ENCODE measurements around the gene HELQ.
"Not testable (repeated sequence)": the region's sequence is repeated elsewhere in the genome, so short reads cannot be mapped to it uniquely, and the experiment has no call there.

HELQ gene

DNA sequence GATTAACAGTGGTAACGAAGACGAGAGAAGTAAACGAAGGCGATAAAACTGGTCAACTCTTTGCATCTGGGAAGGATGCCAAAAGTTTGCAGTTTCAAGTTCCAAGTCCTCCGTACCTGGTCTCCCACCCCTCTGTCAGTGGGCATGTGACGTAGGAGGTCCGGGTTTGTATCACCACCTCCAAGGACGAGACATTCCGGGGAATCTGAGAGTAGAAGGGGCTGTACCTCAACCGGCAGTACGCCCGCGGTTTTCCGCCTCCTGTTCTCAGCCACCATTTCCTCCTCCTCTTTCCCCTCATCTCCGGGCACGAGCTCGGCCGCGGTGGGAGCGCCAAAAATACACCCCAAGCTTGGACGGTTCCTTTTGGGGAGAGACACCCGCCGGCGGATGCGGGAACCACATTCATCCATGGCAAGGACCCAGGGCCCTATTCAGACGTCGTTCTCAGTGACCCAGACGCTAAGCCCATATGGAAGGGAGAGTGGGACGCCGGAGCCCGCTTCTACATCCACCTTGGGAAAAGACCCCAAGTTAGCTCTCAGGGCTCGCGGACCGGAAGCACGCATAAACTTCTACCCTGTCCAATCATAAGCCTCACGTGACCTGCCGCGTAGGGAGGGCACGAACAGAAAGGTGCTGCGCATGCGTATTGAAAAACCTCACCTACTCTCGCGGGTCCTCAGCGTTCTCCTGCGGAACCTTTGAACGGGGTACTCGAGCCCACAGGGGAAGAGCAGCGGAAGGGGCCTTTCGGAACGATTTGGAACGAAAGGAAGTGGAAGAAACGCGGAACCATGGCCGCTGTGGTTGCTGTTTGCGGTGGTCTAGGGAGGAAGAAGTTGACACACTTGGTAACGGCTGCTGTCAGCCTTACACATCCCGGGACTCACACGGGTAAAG lies at the start of gene HELQ, which contains the start of gene MRPS18C:
TSS of gene HELQ (minus strand) at position 543 of the 903 bp plus-strand sequence. CDS start at position 413, 130 bp downstream.
TSS of gene MRPS18C (plus strand) at position 778 of the 903 bp plus-strand sequence. CDS start at position 798, 20 bp downstream.
- peak; percentile 85 to 91 for DNase-seq (ENCODE audit: low read depth in 2 of 2)

- no peak for DNase-seq (ENCODE audit: low read depth in 2 of 2)
These were observed 49.4 kb upstream of the HELQ start for GRCh38 chr4:83504996-83505395.

GRCh38 chr4:83504503-83504902 lies 48.9 kb upstream of the HELQ start:
- DNase-seq (ENCODE audit: low read depth in 2 of 2) = no peak

GRCh38 chr4:83503974-83504373 lies 48.4 kb upstream of the HELQ start:
- no peak for DNase-seq (ENCODE audit: low read depth in 2 of 2)

- not testable (repeated sequence) for DNase-seq (ENCODE audit: low read depth in 2 of 2)
These were observed 46.0 kb upstream of the HELQ start for GRCh38 chr4:83501671-83502070.

DNA sequence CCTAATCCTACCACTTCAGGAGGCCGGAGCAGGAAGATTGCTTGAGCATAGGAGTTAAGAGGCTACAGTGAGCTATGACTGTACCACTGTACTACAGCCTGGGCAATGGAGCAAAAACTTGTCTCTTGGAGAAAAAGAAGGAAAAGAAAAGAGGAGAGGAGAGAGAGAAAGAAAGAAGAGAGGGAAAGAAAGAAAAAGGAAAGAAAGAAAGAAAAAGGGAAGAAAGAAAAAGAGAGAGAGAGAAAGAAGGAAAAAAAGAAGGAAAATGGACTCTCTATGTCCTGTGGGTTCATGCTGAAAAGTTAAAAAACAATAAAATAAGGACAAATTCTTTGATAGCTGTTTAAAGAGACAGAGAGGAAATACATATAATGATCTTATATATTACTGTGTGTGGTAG lies 42.6 kb upstream of the HELQ start:
- DNase-seq (ENCODE audit: low read depth in 2 of 2) = no peak

DNA sequence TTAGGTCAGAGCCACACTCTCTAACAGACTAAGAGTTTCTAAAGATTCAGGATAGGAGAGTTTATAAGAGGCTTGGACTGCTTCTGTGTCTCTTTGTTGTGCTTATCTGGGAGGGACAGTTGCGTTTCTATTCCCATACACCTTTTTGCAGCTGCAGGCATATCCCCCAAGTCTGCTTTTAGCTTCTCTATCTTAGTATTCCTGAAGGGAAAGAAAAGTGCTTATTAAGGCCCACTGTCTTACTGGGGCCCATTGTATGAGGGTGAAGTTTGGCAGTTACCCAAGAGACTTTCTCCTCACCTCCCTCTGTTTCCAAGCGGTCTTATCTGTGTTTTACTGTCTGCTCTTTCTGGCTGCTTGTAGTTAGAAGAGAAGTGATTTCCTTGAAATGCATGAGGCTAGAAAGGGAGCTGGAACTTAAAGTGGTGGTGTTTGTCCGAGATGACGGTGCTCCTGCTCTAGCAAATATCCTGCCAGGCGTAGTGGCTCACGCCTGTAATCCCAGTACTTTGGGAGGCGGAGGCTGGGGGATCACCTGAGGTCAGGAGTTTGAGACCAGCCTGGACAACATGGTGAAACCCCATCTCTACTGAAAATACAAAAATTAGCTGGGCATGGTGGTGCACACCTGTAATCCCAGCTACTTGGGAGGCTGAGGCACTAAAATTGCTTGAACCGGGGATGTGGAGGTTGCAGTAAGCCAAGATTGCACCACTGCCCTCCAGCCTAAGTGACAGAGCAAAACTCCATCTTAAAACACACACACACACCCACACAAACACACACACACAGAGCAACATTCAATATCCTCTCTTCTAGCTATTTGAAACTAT lies 40.7 kb upstream of the HELQ start:
- DNase-seq (ENCODE audit: low read depth in 2 of 2) = not testable (repeated sequence)

DNA sequence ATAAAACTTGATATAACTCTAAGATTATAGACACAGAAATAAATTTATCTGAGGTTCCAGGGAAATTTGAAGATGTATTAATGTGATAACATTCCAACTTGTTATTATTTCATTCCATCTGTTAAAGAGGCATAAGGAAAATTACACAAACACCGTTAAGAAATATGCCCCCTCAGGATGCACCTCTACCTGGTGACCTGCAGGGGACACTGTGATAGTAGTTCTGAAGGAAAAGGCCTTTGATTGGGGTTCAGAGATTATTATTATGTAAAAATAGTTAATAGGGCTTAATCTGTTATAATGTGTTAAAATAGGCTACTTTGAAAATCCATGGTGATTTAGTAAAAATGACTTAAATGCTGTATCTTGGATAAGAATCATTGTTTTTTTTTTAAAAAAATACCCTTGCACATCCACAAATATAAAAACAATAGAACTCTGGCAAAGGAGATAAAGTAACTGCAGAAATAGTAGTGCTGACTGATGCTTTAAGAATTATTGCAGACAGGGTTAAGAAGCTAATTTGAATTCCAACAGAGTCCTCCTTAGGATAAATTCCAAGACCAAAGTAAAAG lies 35.3 kb upstream of the HELQ start:
- no peak for DNase-seq (ENCODE audit: low read depth in 2 of 2)

DNA sequence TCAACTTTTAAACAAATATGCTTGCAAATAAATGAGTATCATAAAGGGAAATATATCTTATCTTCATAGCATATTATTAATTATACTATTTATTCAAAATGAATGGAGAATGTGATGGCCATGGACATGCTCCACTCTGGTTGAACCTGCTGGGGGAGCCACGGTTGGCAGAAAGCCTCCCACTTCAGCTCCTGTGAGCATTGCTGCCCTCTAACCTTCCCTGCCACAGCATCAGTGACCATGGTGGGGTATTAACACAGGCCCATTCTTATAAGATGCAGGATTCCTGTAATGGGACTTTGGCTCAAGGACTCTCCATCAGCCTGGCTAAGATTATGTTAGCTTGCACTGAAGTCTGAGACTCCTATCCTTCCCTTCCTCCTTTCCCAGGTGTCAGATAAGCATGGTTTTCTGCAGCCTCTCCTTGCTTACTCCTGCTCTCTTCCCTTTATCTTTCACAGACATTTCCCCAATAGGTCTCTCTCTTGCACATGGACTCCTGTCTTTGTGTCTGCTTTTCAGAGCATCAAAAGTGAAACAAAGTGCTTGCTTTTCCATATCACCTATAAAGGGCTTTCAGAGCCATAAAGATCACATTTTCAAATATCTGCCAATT lies 34.2 kb upstream of the HELQ start:
- DNase-seq (ENCODE audit: low read depth in 2 of 2) = no peak

GRCh38 chr4:83486457-83487129 lies 31.0 kb upstream of the HELQ start:
- no peak for DNase-seq (ENCODE audit: low read depth in 2 of 2)

DNA sequence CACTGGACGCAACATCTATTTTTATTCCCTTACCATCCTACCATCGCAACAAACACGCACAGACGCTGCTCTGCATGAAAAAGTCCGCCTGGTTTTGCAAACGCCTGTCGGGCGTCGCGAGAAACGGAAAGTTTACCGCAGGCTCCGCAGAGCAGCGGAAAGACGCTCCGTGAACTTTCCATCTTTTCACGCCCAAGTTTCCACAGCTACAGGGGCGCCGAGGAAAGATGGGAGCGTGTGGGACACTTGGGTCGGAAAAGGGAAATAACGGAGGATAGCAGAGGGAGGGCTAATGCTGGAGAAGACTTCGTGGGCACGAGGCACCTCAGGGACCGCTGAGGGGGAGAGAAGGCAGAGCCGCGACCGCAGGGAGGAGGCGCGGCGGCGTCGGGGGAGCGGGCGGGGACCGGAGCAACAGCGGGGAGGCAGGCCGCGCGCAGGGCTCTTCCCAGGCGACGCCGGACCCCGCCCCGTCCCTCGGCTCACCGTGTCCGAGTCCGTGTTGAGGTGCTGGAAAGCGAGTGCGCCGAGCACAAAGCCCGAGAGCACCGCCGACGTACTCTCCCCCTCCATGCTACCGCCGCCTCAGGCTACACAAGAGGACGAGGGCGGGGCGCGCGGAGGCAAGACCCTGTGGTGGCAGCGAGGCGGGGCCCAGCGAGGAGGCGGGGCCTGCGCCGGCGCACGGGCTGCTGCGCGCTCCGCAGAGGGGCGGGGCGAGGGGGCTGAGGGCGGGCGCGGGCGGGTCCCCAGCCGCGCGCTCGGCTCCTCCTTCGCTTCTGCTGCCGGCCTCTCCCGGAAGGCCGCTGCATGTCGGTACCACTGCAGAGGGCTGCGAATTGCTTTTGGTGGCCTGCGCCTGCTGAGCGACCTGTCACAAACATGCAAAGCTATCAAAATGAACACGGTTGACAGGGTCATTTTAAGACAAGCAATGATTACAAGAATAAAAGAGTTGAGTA lies 29.2 kb upstream of the HELQ start, which contains the start of gene ABRAXAS1:
TSS of gene ABRAXAS1 (minus strand) at position 601 of the 962 bp plus-strand sequence. CDS start at position 573, 28 bp downstream.
- DNase-seq (ENCODE audit: low read depth in 2 of 2) = peak; percentile 90

DNA sequence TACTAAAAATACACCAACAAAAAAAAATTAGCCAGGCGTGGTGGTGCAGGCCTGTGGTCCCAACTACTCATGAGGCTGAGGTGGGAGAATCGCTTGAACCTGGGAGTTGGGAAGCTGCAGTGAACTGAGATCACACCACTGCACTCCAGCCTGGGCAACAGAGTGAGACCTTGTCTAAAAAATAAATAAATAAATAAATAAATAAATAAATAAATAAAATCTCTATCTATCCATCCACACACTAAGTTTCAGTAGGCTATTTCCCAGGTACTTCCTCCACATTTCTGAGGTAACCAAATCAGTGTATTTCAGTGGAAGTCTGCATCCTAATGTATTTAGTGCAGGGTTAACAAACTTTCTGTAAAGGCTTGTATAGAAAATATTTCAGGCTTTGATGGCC lies 18.3 kb upstream of the HELQ start:
- no peak for DNase-seq (ENCODE audit: low read depth in 2 of 2)

DNA sequence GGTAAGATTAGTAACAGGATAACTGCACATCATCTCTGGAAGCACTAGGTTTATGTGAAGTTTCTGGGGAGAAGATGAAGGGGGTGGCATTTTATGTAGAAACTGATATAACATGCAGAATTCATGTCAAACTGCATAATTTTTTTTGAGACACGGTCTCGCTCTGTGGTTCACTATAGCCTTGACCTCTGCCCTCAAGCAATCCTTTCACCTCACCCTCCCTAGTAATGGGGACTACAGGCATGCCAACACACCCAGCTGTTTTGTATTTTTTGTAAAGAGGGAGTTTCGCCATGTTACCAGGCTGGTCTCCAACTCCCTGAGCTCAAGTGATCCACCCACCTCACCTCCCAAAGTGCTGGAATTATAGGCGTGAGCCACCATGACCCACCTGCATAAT lies 17.8 kb upstream of the HELQ start:
- DNase-seq (ENCODE audit: low read depth in 2 of 2) = no peak

- DNase-seq (ENCODE audit: low read depth in 2 of 2) = no peak
These were observed 520 bp upstream of the HELQ start for GRCh38 chr4:83456184-83456501.

GRCh38 chr4:83454686-83455085 lies 937 bp downstream of the HELQ start:
- no peak for DNase-seq (ENCODE audit: low read depth in 2 of 2)

DNA sequence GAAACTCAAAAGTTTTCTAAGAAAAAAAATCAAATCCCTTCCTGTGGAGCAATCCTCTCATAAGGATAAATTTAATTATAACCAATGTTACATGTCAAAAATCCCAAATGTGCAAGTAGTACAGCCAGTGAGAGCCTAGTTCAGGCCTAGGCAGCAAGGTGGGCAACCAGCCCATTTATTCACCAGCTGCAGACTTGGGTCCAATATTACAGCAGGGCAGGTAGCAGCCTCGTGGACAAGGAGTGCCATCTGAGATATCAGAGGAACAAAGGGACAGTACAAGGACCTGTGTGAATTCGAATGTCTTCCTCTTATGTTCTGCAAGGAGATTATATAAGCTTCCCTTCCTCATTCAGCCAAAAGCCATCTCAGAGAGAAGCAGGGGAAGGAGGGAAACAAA lies 6.6 kb downstream of the HELQ start:
- no peak for DNase-seq (ENCODE audit: low read depth in 2 of 2)

GRCh38 chr4:83440899-83441298 lies 14.7 kb downstream of the HELQ start:
- DNase-seq (ENCODE audit: low read depth in 2 of 2) = no peak

- DNase-seq (ENCODE audit: low read depth in 2 of 2) = no peak
These were observed 15.3 kb downstream of the HELQ start for GRCh38 chr4:83440148-83440814.

GRCh38 chr4:83438719-83439118 lies 16.9 kb downstream of the HELQ start:
- no peak for DNase-seq (ENCODE audit: low read depth in 2 of 2)

Data from stimulated activated CD8-positive, alpha-beta memory T cell treated with anti-CD3 and anti-CD28 coated beads, Interleukin-2, amount 100 ng/mL, for 1 hour (primary cell).